HL-60 (cell line): ENCODE measurements around the gene PLS3.
"Not testable (repeated sequence)": the region's sequence is repeated elsewhere in the genome, so short reads cannot be mapped to it uniquely, and the experiment has no call there.

Experiments
- DNase-seq, 2 experiments: peaks; one replicate each; pipeline ENCODE4 v3.0.0-alpha.2; 2010 to 2020; ENCODE audit warnings: low read depth in 1 of 2, low spot score in 1 of 2
- H3K27ac ChIP-seq: fragments of 250-450 bp; sonication (Bioruptor Pico); replicated peaks from 2 replicates; pipeline ENCODE4 v1.5.1; 2020; ENCODE audit warnings: mild to moderate bottlenecking, moderate library complexity
- H3K27me3 ChIP-seq: fragments of 250-450 bp; sonication (Bioruptor Pico); 2 replicates; pipeline ENCODE4 v1.5.1; 2021; ENCODE audit warnings: mild to moderate bottlenecking, moderate library complexity; ENCODE audit not compliant: insufficient read depth, poor library complexity, severe bottlenecking
- H3K4me3 ChIP-seq: replicated peaks from 2 replicates; pipeline ENCODE4 v1.5.1; 2011; ENCODE audit warnings: mild to moderate bottlenecking, control low read depth, low read length; ENCODE audit not compliant: insufficient read depth
- GABPA ChIP-seq: IDR thresholded peaks from 2 replicates; pipeline ENCODE4 v1.6.1; 2012; ENCODE audit warnings: low read depth
- POLR2AphosphoS5 ChIP-seq: IDR thresholded peaks from 2 replicates; pipeline ENCODE4 v1.6.1; 2012; ENCODE audit warnings: low read depth
- SPI1 ChIP-seq: IDR thresholded peaks from 2 replicates; pipeline ENCODE4 v1.6.1; 2012; ENCODE audit warnings: low read depth, mild to moderate bottlenecking, borderline replicate concordance
- TF ChIP-seq, protein P1 (sequence below): IDR thresholded peaks from 2 replicates; pipeline ENCODE4 v1.6.1; 2012; ENCODE audit warnings: low read depth; ENCODE audit not compliant: insufficient replicate concordance
- TF ChIP-seq, protein P2 (sequence below): IDR thresholded peaks from one replicate; pipeline ENCODE4 v1.5.1; 2011; ENCODE audit warnings: low read length, control low read depth, inconsistent platforms; ENCODE audit not compliant: insufficient read depth

PLS3 gene

DNA sequence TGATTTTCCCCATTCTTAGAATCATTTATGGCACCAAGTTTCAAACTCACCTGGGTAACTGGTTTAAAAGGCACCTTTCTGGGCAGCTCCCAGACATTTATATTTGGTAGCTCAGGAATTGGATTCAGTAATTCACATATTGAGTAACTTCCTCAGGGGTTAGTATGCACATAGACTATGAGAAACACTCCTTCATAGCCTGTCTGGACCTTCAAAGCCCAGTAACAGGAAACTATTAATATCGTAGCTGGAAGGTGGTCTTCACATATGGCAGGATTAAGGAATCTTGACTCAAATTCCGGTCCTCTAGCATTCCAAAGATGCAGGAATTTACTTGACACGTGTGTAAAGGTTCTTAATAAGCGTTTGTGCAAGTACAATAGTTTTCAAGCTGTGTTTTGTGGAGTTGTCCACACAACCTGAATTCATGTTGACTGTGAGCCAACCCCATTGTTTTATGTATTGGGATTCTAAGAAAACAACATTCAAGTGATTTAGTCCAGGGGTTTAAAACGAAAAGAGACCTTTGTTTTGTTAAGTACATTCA is 78.4 kb downstream of the PLS3 start:
- DNase-seq: no peak
- TF ChIP-seq, protein P1, sequence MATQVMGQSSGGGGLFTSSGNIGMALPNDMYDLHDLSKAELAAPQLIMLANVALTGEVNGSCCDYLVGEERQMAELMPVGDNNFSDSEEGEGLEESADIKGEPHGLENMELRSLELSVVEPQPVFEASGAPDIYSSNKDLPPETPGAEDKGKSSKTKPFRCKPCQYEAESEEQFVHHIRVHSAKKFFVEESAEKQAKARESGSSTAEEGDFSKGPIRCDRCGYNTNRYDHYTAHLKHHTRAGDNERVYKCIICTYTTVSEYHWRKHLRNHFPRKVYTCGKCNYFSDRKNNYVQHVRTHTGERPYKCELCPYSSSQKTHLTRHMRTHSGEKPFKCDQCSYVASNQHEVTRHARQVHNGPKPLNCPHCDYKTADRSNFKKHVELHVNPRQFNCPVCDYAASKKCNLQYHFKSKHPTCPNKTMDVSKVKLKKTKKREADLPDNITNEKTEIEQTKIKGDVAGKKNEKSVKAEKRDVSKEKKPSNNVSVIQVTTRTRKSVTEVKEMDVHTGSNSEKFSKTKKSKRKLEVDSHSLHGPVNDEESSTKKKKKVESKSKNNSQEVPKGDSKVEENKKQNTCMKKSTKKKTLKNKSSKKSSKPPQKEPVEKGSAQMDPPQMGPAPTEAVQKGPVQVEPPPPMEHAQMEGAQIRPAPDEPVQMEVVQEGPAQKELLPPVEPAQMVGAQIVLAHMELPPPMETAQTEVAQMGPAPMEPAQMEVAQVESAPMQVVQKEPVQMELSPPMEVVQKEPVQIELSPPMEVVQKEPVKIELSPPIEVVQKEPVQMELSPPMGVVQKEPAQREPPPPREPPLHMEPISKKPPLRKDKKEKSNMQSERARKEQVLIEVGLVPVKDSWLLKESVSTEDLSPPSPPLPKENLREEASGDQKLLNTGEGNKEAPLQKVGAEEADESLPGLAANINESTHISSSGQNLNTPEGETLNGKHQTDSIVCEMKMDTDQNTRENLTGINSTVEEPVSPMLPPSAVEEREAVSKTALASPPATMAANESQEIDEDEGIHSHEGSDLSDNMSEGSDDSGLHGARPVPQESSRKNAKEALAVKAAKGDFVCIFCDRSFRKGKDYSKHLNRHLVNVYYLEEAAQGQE: no peak
- TF ChIP-seq POLR2AphosphoS5 (no peak), GABPA (no peak), SPI1 (no peak)
- TF ChIP-seq, protein P2, sequence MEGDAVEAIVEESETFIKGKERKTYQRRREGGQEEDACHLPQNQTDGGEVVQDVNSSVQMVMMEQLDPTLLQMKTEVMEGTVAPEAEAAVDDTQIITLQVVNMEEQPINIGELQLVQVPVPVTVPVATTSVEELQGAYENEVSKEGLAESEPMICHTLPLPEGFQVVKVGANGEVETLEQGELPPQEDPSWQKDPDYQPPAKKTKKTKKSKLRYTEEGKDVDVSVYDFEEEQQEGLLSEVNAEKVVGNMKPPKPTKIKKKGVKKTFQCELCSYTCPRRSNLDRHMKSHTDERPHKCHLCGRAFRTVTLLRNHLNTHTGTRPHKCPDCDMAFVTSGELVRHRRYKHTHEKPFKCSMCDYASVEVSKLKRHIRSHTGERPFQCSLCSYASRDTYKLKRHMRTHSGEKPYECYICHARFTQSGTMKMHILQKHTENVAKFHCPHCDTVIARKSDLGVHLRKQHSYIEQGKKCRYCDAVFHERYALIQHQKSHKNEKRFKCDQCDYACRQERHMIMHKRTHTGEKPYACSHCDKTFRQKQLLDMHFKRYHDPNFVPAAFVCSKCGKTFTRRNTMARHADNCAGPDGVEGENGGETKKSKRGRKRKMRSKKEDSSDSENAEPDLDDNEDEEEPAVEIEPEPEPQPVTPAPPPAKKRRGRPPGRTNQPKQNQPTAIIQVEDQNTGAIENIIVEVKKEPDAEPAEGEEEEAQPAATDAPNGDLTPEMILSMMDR: no peak

DNA sequence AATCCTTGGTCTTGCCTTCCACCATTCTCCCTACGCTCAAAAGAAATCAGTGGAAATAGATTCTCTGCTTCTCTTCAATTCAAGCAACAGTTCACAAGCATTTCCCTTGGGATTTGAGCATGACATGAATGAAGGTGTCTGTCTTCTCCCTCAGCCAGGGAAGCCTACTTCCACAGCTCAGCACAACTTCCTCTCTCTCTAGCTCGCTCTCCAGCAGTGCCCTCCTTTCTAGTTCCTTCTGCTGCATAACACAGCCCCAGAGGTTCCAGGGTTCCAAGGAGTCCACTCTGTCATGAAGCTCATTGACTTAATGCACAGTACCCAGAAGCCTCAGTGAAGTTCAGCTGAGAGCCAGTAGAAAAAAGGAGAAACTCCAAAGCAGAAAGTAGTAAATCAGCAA is 81.3 kb downstream of the PLS3 start:
- H3K27ac ChIP-seq: no peak overlapping the region
- peak in 1 of 2 experiments; percentile 5 for DNase-seq
- TF ChIP-seq, protein P2: no peak
- TF ChIP-seq SPI1: 0 out of 2 replicates have a peak, but pooled peaks have one; percentile 9
- TF ChIP-seq, protein P1: no peak
- H3K4me3 ChIP-seq: no peak overlapping the region
- H3K27me3 ChIP-seq: no peaks in the 10 kb centered on the region

More for the DNA sequence above, 78.4 kb downstream of the PLS3 start:
- Histone ChIP-seq H3K27me3 (no peaks in the 10 kb centered on the region), H3K27ac (no peak overlapping the region), H3K4me3 (no peak overlapping the region)

DNA sequence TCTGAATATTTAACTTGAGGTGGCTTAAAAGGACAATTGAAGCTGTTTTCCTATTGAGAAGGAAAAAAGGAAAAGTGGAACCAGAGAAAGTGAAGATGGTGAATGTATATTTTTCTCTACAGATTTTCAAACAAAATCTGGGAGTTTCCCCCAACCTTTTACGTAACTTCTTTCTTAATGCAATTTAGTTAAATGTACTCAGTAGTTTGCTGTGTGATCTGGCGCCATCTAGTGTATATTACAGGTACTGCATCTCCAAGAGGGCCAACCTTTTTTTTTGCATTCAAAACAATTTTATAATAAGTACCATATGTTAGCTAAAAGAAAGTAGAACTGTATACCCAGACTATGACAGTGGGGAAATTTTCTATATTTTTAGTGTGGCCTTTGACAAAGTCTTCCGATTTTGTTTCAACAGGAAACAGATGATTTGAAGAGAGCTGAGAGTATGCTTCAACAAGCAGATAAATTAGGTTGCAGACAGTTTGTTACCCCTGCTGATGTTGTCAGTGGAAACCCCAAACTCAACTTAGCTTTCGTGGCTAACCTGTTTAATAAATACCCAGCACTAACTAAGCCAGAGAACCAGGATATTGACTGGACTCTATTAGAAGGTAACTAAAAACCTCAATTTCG is 82.0 kb downstream of the PLS3 start:
- peak; percentile 12 to 35 for DNase-seq
- no peak for TF ChIP-seq SPI1
- TF ChIP-seq, protein P2: peak; percentile 32
- Histone ChIP-seq H3K27ac (no peak overlapping the region), H3K4me3 (no peak overlapping the region), H3K27me3 (no peaks in the 10 kb centered on the region)

DNA sequence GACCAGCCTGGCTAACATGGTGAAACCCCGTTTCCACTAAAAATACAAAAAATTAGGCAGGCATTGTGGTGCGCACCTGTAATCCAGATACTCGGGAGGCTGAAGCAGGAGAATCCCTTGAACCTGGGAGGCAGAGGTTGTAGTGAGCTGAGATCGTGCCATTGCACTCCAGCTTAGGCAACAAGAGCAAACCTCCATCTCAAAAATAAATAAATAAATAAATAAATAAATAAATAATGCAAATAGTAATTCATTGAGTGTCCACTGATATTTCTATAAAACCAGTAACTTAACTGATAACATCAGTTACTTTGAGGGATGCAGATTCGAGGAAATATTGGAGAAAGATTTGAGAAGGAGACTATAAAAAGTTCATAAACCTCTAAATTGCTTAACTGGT is 83.4 kb downstream of the PLS3 start:
- H3K27ac ChIP-seq, H3K27me3 ChIP-seq, H3K4me3 ChIP-seq, DNase-seq: not testable (repeated sequence)
